A549 (cell line): ENCODE measurements around the gene PPP3CA.

Source experiments
- MAFK ChIP-seq: fragments of 450-650 bp; IDR thresholded peaks from 2 replicates; pipeline ENCODE4 v1.6.1; 2014; ENCODE audit not compliant: partially characterized antibody
- POLR2A ChIP-seq: IDR thresholded peaks from 2 replicates; pipeline ENCODE4 v1.6.1; 2012; ENCODE audit warnings: mild to moderate bottlenecking, low read length
- TF ChIP-seq, protein P1 (sequence below): fragments of >200 bp; sonication (Bioruptor Twin); formaldehyde crosslinking; IDR thresholded peaks from 3 replicates; pipeline ENCODE4 v1.5.1; 2016

DNA sequence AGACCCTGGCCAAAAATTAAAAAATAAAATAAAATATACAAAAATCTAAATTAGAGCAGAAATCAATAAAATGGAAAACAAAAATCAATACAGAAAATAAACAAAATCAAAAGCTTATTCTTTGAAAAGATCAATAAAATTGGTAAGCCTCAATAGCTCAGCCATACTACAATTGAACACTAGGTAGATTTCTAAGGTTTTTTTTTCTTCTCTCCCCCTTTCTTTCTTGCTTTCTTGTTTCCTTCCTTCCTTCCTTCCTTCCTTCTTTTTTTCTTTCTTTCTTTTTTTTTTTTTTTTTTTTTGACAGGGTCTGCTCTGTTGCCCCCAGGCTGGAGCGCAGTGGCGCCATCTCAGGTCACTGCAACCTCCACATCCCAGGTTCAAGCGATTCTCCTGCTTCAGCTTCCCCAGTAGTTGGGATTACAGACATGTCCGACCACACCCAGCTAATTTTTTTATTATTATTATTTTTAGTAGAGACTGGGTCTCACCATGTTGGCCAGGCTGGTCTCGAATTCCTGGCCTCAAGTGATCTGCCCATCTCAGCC is 23.4 kb upstream of the PPP3CA start:
- TF ChIP-seq POLR2A (no peak), MAFK (no peak)
- TF ChIP-seq, protein P1, sequence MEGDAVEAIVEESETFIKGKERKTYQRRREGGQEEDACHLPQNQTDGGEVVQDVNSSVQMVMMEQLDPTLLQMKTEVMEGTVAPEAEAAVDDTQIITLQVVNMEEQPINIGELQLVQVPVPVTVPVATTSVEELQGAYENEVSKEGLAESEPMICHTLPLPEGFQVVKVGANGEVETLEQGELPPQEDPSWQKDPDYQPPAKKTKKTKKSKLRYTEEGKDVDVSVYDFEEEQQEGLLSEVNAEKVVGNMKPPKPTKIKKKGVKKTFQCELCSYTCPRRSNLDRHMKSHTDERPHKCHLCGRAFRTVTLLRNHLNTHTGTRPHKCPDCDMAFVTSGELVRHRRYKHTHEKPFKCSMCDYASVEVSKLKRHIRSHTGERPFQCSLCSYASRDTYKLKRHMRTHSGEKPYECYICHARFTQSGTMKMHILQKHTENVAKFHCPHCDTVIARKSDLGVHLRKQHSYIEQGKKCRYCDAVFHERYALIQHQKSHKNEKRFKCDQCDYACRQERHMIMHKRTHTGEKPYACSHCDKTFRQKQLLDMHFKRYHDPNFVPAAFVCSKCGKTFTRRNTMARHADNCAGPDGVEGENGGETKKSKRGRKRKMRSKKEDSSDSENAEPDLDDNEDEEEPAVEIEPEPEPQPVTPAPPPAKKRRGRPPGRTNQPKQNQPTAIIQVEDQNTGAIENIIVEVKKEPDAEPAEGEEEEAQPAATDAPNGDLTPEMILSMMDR = no peak
